Activated gamma-delta T cell treated with Interleukin-2 at 50 U/mL for 16 hours (primary cell): ENCODE results near the gene PLA2G5.
"Not testable (repeated sequence)": the region's sequence is repeated elsewhere in the genome, so short reads cannot be mapped to it uniquely, and the experiment has no call there.

Experiments used
- DNase-seq: peaks from one replicate; pipeline ENCODE4 v3.0.0-alpha.2; 2020

The PLA2G5 gene

GRCh38 chr1:20123722-20124455 is 53.9 kb downstream of the PLA2G5 start:
- DNase-seq: no peak

- DNase-seq: no peak
Observed at GRCh38 chr1:20124456-20125057, 54.6 kb downstream of the PLA2G5 start.

- no peak for DNase-seq
Observed at GRCh38 chr1:20125100-20125499, 55.1 kb downstream of the PLA2G5 start.

- DNase-seq: no peak
Observed at GRCh38 chr1:20126041-20126805, 56.2 kb downstream of the PLA2G5 start.

GRCh38 chr1:20126806-20127440 is 56.9 kb downstream of the PLA2G5 start:
- no peak for DNase-seq

- DNase-seq: not testable (repeated sequence)
Observed at GRCh38 chr1:20130518-20130917, 60.5 kb downstream of the PLA2G5 start.

- no peak for DNase-seq
Observed at GRCh38 chr1:20134995-20135394, 65.0 kb downstream of the PLA2G5 start.

GRCh38 chr1:20136249-20136648 is 66.3 kb downstream of the PLA2G5 start:
- DNase-seq: no peak

- DNase-seq: no peak
Observed at GRCh38 chr1:20137055-20137454, 67.1 kb downstream of the PLA2G5 start.

- DNase-seq: no peak
Observed at GRCh38 chr1:20137604-20138003, 67.6 kb downstream of the PLA2G5 start.

GRCh38 chr1:20138346-20138745 is 68.4 kb downstream of the PLA2G5 start:
- no peak for DNase-seq

GRCh38 chr1:20138961-20139550 is 69.1 kb downstream of the PLA2G5 start, which contains the start of gene PLA2G2F:
PLA2G2F (plus strand) TSS chr1:20139323; CDS start chr1:20139428, 105 bp downstream.
- no peak for DNase-seq

- DNase-seq: no peak
Observed at GRCh38 chr1:20139776-20140612, 70.0 kb downstream of the PLA2G5 start.

- no peak for DNase-seq
Observed at GRCh38 chr1:20141001-20141400, 71.0 kb downstream of the PLA2G5 start.

GRCh38 chr1:20141466-20141865 is 71.5 kb downstream of the PLA2G5 start:
- no peak for DNase-seq
